Hepatocyte (in vitro differentiated cells): ENCODE measurements around the gene EML4.

Experiments used
- EZH2phosphoT487 ChIP-seq: fragments of 200-600 bp; sonication (generic); IDR thresholded peaks from one replicate; pipeline ENCODE4 v1.6.1; 2018; ENCODE audit warnings: antibody characterized with exemption, mild to moderate bottlenecking, low read depth, moderate library complexity; ENCODE audit not compliant: unreplicated experiment, severe bottlenecking
- TF ChIP-seq, protein P1 (sequence below): fragments of 200-600 bp; sonication (generic); IDR thresholded peaks from 2 replicates; pipeline ENCODE4 v1.5.1; 2016; ENCODE audit warnings: antibody characterized with exemption, mild to moderate bottlenecking; ENCODE audit not compliant: poor library complexity

GRCh38 chr2:42266236-42266635 is 97.1 kb downstream of the EML4 start:
- TF ChIP-seq, protein P1, sequence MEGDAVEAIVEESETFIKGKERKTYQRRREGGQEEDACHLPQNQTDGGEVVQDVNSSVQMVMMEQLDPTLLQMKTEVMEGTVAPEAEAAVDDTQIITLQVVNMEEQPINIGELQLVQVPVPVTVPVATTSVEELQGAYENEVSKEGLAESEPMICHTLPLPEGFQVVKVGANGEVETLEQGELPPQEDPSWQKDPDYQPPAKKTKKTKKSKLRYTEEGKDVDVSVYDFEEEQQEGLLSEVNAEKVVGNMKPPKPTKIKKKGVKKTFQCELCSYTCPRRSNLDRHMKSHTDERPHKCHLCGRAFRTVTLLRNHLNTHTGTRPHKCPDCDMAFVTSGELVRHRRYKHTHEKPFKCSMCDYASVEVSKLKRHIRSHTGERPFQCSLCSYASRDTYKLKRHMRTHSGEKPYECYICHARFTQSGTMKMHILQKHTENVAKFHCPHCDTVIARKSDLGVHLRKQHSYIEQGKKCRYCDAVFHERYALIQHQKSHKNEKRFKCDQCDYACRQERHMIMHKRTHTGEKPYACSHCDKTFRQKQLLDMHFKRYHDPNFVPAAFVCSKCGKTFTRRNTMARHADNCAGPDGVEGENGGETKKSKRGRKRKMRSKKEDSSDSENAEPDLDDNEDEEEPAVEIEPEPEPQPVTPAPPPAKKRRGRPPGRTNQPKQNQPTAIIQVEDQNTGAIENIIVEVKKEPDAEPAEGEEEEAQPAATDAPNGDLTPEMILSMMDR = no peak
- no peak for TF ChIP-seq EZH2phosphoT487
